ENCODE results near the gene HOXA11. TPM values are rescaled to one million over a fixed set of nuclear protein-coding genes. Genes with fewer than 3 reads are reported as not detected.

Gene HOXA11
- total and polyA plus RNA-seq, 2 donors from 2014 or later: 5.2 to 5.5 TPM

- Histone ChIP-seq H3K36me3 (ENCODE audit: control insufficient read depth in 2 of 3, insufficient read depth in 3 of 3, low read length in 3 of 3) (peaks cover 0 to 9% (median 5%) of the 10 kb centered on the region in 3 donors), H3K4me1 (ENCODE audit: control insufficient read depth in 2 of 3, insufficient read depth in 2 of 3, low read depth in 1 of 3, low read length in 3 of 3) (peaks cover 0 to 4% (median 0%) of the 10 kb centered on the region in 3 donors), H3K9me3 (ENCODE audit: control insufficient read depth in 2 of 3, insufficient read depth in 1 of 3, low read length in 3 of 3) (no peaks in the 10 kb centered on the region), H3K4me3 (ENCODE audit: low read length in 3 of 3) (peak within 1 kb of the TSS; percentile 86 to 97 (median 91)), H3K9ac (ENCODE audit: low read length in 3 of 3) (peak within 1 kb of the TSS; percentile 88 to 95 (median 94)), H3K27ac (ENCODE audit: low read depth in 2 of 2, low read length in 2 of 2) (peak within 1 kb of the TSS; percentile 94 to 96), H3K27me3 (ENCODE audit: control insufficient read depth, insufficient read depth, low read length) (no peaks in the 10 kb centered on the region)
- intact Hi-C loops (cut with DNase I): no loop called here
- peak; percentile 94 to 98 (median 96) for DNase-seq
- FAIRE-seq: no peak
- no peak for TF ChIP-seq CTCF (IDR thresholded peaks at IDR 0.05; ENCODE audit: borderline replicate concordance, extremely low read depth, insufficient read depth)
These were observed 19.7 kb downstream of the HOXA11 start, which contains the start of gene HOXA9 for GRCh38 chr7:27165089-27165995. Gene HOXA9 (minus strand): TSS chr7:27165537. CDS start chr7:27165457, 80 bp downstream.

GRCh38 chr7:27164367-27165088 is 20.5 kb downstream of the HOXA11 start:
- FAIRE-seq: no peak
- peak overlapping the region; percentile 94 to 96 for H3K27ac ChIP-seq (ENCODE audit: low read depth in 2 of 2, low read length in 2 of 2)

GRCh38 chr7:27164045-27164366 is 21.0 kb downstream of the HOXA11 start:
- peak overlapping the region; percentile 87 to 95 (median 94) for H3K9ac ChIP-seq (ENCODE audit: low read length in 3 of 3)
- intact Hi-C loops (cut with DNase I): no loop called here
- FAIRE-seq: no peak

More at GRCh38 chr7:27164367-27165088, 20.5 kb downstream of the HOXA11 start:
- H3K36me3 ChIP-seq (ENCODE audit: control insufficient read depth in 2 of 3, insufficient read depth in 3 of 3, low read length in 3 of 3): peaks cover 0 to 9% (median 5%) of the 10 kb centered on the region in 3 donors
- H3K9ac ChIP-seq (ENCODE audit: low read length in 3 of 3): peak overlapping the region; percentile 88 to 95 (median 94)
- H3K9me3 ChIP-seq (ENCODE audit: control insufficient read depth in 2 of 3, insufficient read depth in 1 of 3, low read length in 3 of 3): no peaks in the 10 kb centered on the region
- intact Hi-C loops (cut with DNase I): no loop called here
- peak in 2 of 5 donors; percentile 57 to 84 for DNase-seq
- peaks cover 0 to 4% (median 0%) of the 10 kb centered on the region in 3 donors for H3K4me1 ChIP-seq (ENCODE audit: control insufficient read depth in 2 of 3, insufficient read depth in 2 of 3, low read depth in 1 of 3, low read length in 3 of 3)
- H3K4me3 ChIP-seq (ENCODE audit: low read length in 3 of 3): peak overlapping the region; percentile 86 to 97 (median 91)
- TF ChIP-seq CTCF (IDR thresholded peaks at IDR 0.05; ENCODE audit: borderline replicate concordance, extremely low read depth, insufficient read depth): no peak
- H3K27me3 ChIP-seq (ENCODE audit: control insufficient read depth, insufficient read depth, low read length): no peaks in the 10 kb centered on the region

More at GRCh38 chr7:27164045-27164366, 21.0 kb downstream of the HOXA11 start:
- Histone ChIP-seq H3K4me3 (ENCODE audit: low read length in 3 of 3) (peak overlapping the region; percentile 86 to 97 (median 91)), H3K27ac (ENCODE audit: low read depth in 2 of 2, low read length in 2 of 2) (peak overlapping the region; percentile 94 to 96), H3K4me1 (ENCODE audit: control insufficient read depth in 2 of 3, insufficient read depth in 2 of 3, low read depth in 1 of 3, low read length in 3 of 3) (peaks cover 0 to 4% (median 0%) of the 10 kb centered on the region in 3 donors), H3K36me3 (ENCODE audit: control insufficient read depth in 2 of 3, insufficient read depth in 3 of 3, low read length in 3 of 3) (peaks cover 0 to 9% (median 5%) of the 10 kb centered on the region in 3 donors), H3K27me3 (ENCODE audit: control insufficient read depth, insufficient read depth, low read length) (no peaks in the 10 kb centered on the region), H3K9me3 (ENCODE audit: control insufficient read depth in 2 of 3, insufficient read depth in 1 of 3, low read length in 3 of 3) (no peaks in the 10 kb centered on the region)
- DNase-seq: no peak
- no peak for TF ChIP-seq CTCF (IDR thresholded peaks at IDR 0.05; ENCODE audit: borderline replicate concordance, extremely low read depth, insufficient read depth)

Data from kidney (tissue), 14 donors.